ENCODE measurements around the gene TLCD5.

DNA sequence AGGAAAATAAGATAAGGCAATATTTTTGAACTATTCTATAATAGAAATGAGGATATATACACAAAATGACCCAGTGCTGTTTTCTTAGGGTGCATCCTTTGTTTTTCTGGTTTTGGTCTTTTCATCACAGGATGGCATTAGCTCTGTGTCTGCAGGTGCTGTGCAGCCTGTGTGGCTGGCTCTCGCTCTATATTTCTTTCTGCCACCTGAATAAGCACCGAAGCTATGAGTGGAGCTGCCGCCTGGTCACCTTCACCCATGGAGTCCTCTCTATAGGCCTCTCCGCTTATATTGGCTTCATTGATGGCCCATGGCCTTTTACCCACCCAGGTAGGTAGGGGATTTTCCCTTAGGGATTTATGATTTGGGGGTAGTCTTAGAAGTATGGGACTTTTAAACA, 2.2 kb downstream of the TLCD5 start:
- TF ChIP-seq, protein P1, sequence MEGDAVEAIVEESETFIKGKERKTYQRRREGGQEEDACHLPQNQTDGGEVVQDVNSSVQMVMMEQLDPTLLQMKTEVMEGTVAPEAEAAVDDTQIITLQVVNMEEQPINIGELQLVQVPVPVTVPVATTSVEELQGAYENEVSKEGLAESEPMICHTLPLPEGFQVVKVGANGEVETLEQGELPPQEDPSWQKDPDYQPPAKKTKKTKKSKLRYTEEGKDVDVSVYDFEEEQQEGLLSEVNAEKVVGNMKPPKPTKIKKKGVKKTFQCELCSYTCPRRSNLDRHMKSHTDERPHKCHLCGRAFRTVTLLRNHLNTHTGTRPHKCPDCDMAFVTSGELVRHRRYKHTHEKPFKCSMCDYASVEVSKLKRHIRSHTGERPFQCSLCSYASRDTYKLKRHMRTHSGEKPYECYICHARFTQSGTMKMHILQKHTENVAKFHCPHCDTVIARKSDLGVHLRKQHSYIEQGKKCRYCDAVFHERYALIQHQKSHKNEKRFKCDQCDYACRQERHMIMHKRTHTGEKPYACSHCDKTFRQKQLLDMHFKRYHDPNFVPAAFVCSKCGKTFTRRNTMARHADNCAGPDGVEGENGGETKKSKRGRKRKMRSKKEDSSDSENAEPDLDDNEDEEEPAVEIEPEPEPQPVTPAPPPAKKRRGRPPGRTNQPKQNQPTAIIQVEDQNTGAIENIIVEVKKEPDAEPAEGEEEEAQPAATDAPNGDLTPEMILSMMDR (IDR thresholded peaks at IDR 0.05; ENCODE audit: poor library complexity), result no peak
- no peak for TF ChIP-seq EZH2phosphoT487 (IDR thresholded peaks at IDR 0.05; ENCODE audit: low read depth, severe bottlenecking, unreplicated experiment)
- TF ChIP-seq EZH2 (IDR thresholded peaks at IDR 0.05; ENCODE audit: borderline replicate concordance), result no peak

All from hepatocyte (in vitro differentiated cells).